ENCODE results near the gene NFE2L1. TPM values are rescaled to one million over a fixed set of nuclear protein-coding genes. Genes with fewer than 3 reads are reported as not detected.

NFE2L1 gene
- total RNA-seq, 4 donors from 2014 or later = 176 to 405 (median 216) TPM

DNA sequence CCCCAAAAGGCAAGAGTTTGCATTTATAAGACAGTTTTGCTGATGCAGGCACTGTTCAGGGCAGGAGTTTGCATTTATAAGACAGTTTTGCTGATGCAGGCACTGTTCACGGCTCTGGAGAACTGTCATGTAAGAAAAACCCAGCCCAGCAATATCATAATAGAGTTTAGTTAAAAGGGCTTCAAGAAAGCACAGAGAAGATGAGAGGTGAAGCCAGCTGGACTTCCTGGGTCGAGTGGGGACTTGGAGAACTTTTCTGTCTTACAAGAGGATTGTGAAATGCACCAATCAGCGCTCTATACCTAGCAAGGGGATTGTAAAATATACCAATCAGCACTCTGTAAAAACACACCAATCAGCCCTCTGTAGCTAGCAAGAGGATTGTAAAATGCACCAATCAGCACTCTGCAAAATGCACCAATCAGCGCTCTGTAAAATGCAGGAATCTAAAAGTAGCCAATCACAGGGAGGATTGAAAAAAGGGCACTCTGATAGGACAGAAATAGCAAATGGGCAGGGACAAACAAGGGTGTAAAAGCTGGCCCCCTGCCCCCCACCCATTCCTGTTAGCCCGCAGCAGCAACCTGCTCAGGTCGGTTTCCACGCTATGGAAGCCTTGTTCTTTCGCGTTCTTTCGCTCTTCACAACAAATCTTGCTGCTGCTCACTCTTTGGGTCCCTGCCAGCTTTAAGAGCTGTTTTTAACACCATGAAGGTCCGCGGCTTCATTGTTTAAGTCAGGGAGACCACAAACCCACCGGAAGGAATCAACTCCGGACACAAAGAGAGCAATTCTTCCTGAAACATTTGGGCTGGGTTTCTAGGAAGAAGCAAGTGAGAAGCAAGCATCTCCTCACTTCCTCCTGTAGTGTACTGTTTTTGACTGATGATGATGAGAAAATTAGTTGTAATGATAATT is 54.9 kb downstream of the NFE2L1 start:
- TF ChIP-seq, protein P1, sequence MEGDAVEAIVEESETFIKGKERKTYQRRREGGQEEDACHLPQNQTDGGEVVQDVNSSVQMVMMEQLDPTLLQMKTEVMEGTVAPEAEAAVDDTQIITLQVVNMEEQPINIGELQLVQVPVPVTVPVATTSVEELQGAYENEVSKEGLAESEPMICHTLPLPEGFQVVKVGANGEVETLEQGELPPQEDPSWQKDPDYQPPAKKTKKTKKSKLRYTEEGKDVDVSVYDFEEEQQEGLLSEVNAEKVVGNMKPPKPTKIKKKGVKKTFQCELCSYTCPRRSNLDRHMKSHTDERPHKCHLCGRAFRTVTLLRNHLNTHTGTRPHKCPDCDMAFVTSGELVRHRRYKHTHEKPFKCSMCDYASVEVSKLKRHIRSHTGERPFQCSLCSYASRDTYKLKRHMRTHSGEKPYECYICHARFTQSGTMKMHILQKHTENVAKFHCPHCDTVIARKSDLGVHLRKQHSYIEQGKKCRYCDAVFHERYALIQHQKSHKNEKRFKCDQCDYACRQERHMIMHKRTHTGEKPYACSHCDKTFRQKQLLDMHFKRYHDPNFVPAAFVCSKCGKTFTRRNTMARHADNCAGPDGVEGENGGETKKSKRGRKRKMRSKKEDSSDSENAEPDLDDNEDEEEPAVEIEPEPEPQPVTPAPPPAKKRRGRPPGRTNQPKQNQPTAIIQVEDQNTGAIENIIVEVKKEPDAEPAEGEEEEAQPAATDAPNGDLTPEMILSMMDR (IDR thresholded peaks at IDR 0.05; ENCODE audit: low read depth) = no peak

DNA sequence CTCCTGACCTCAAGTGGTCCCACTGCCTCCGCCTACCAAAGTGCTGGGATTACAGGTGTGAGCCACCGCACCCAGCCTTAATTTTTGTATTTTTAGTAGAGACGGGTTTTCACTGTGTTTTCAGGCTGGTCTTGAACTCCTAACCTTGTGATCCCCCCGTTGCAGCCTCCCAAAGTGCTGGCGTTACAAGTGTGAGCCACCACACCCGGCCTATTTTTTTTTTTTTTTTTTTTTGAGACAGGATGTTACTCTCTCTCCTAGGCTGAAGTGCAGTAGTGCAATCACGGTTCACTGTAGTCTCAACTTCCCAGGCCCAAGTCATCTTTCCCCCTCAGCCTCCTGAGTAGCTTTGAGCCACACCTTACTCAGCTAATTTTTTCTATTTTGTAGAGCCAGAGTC is 56.3 kb downstream of the NFE2L1 start:
- TF ChIP-seq, protein P1 (IDR thresholded peaks at IDR 0.05; ENCODE audit: low read depth) = no peak

DNA sequence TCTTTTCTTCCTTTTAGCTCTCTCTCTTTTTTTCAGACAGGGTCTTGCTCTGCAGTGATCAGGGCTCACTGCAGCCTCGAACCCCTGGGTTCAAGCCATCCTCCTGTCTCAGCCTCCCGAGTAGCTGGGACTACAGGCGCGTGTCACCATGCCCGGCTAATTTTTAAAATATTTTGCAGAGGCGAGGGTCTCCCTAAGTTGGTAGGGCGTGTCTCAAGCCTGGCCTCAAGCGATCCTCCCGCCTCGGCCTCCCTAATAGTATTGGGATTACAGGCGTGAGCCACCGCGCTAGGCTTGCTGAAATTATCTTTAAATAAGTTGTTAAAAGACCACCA is 58.6 kb downstream of the NFE2L1 start:
- TF ChIP-seq, protein P1 (IDR thresholded peaks at IDR 0.05; ENCODE audit: low read depth) = no peak

DNA sequence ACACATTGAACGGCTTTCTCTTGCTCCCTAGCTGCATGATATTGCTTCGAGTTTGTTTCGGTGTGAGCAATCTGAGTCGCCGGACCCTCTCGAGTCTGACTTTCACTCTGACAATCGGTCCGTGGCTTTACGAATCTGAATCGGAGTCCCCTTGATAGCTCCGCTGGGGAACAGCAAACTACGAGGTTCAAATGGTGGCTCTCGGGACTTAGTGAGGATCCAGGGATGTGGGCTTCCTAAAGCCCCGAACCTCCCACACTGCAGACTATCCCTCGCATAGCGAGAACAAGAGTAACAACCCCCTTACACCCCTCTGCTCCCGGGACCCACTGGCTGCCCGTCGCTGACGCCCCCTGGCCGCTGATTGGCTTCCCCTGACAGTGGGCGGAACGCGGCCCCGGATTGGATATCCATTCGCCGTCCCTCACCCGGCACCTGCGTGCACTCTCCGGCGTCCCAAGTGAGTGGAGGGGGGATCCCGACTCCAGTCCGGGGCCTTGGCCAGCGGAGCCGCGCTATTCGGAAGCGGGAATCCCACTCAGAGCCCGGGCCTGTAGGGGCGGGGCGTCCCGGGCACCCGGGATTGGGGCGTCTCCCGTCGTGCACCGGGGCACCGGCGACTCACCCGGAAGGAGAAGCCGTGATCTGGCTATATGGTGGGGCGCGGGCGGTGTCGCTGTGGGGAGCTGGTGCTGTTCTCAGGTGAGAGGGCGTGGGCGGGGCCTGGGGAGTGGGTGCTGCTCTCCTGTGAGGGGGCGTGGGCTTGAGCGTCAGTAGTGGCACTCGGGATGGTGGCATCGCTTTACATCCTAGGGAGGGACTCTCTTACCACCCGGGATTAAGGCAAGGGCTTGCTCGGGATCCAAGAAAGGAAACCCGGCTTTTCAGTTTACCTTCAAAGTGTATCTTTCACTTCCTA is 59.2 kb downstream of the NFE2L1 start, which contains the start of gene SNX11:
SNX11 (plus strand) TSS at position 630 of the 919 bp plus-strand sequence. CDS start 4,278 bp downstream, outside the sequence.
- TF ChIP-seq, protein P1 (IDR thresholded peaks at IDR 0.05; ENCODE audit: low read depth) = no peak

DNA sequence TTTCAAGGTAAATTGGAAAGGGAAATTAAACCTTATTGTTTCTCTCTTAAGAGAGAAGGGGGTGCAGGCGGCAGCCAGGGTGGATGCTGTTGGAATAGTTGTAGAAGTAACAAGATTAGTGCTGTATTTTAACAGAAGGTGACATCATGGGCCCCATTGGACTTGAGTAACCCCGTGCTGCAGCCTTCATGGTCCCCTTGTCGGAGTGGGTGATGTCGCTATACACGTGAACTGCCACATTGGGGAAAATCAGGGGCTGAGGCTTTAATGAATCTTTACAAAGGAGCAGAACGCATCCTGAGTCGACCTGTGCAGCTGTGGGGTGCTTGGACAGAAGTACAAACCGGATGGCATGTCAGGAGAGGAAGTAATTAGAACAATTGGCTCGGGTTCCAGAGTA is 62.6 kb downstream of the NFE2L1 start:
- TF ChIP-seq, protein P1 (IDR thresholded peaks at IDR 0.05; ENCODE audit: low read depth) = no peak

Small RNA genes lying within 50 kb of the gene (small RNA-seq; reads per million reads assigned to genes)
- gene AC004477.2 = not detected
- gene MIR152 = 219 reads per million, percentile 98 among the genes with 10 or more reads in this experiment
- not detected for gene RNU6-1201P

Other genes starting within 250 kb of the NFE2L1 start
- 1 to 10 TPM; 2.2 to 4.1 (median 2.5) TPM for gene OSBPL7, start 226.6 kb upstream of the NFE2L1 start, total RNA-seq
- gene MRPL10, start 216.8 kb upstream of the NFE2L1 start, total RNA-seq = 10 to 100 TPM; 29.3 to 54.3 (median 34.1) TPM
- gene LRRC46, start 216.7 kb upstream of the NFE2L1 start, total RNA-seq = under 1 TPM in 1 of 4 donors, not detected in 3; 0.66 TPM
- 100 to 1,000 TPM in 2 of 4 donors, 10 to 100 TPM in 2; 32.8 to 194 (median 79.8) TPM for gene SCRN2, start 207.1 kb upstream of the NFE2L1 start, total RNA-seq
- 1 to 10 TPM in 1 of 4 donors, under 1 TPM in 2, not detected in 1; 0.16 to 1.3 (median 0.17) TPM for gene SP6, start 197.2 kb upstream of the NFE2L1 start, total RNA-seq
- gene SP2, start 152.1 kb upstream of the NFE2L1 start, total RNA-seq = 1 to 10 TPM; 2.2 to 9.2 (median 5.9) TPM
- gene PNPO, start 106.8 kb upstream of the NFE2L1 start, total RNA-seq = 10 to 100 TPM; 22.9 to 34.7 (median 27.4) TPM
- gene PRR15L, start 90.5 kb upstream of the NFE2L1 start, total RNA-seq = under 1 TPM in 1 of 4 donors, not detected in 3; 0.49 TPM
- gene CDK5RAP3, start 77.2 kb upstream of the NFE2L1 start, total RNA-seq = 100 to 1,000 TPM in 3 of 4 donors, 10 to 100 TPM in 1; 77.8 to 148 (median 136) TPM
- 100 to 1,000 TPM in 1 of 4 donors, 10 to 100 TPM in 3; 54.1 to 103 (median 76.9) TPM for gene COPZ2, start 10.6 kb upstream of the NFE2L1 start, total RNA-seq
- 10 to 100 TPM; 21.1 to 32.8 (median 27.9) TPM for gene CBX1, start 53.1 kb downstream of the NFE2L1 start, total RNA-seq
- 10 to 100 TPM; 11.9 to 30.9 (median 15.2) TPM for gene SNX11, start 59.4 kb downstream of the NFE2L1 start, total RNA-seq

Measured in subcutaneous adipose tissue (tissue), 4 donors.